Measurements from ENCODE around the gene DCLK2.
A peak's percentile ranks its signal among the peaks of the same experiment; 100 is the strongest.

DNA sequence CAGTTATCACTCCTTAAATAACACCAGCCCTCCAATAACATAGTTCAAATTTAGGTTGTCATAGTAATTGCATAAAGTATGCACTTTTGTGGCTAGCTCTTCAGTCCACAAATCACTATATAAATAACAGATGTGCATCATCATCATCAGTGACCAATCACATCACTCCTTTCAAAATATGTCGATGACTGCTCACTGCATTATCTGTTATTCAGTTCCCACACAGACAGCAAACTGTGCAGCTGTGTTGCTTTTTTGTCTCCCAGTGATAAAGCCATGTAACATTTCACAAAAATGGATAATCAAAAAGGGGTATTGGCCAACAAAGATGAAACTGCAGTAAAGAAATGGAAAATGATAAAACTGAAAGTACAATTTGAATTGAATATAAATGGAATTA is 205.4 kb downstream of the DCLK2 start:
- TF ChIP-seq TAF1 (IDR thresholded peaks at IDR 0.05; ENCODE audit: borderline replicate concordance, low read depth, low read length) (0 out of 2 replicates have a peak, but pooled peaks have one; percentile 13), POLR2AphosphoS5 (IDR thresholded peaks at IDR 0.05; ENCODE audit: low read depth, low read length) (peak; percentile 42; the same call in 1 of the 2 replicates)

All from SK-N-SH (cell line).